GM21528 (cell line): ENCODE data around the gene LINC00305.
A peak's percentile ranks its signal among the peaks of the same experiment; 100 is the strongest.

Experiments
- ATAC-seq: cut with Tn5 transposase; IDR thresholded peaks from one replicate; pipeline ENCODE4 v1.9.1; 2021; ENCODE audit warnings: mild to moderate bottlenecking, moderate library complexity; ENCODE audit not compliant: unreplicated experiment, low FRiP score

Gene LINC00305

DNA sequence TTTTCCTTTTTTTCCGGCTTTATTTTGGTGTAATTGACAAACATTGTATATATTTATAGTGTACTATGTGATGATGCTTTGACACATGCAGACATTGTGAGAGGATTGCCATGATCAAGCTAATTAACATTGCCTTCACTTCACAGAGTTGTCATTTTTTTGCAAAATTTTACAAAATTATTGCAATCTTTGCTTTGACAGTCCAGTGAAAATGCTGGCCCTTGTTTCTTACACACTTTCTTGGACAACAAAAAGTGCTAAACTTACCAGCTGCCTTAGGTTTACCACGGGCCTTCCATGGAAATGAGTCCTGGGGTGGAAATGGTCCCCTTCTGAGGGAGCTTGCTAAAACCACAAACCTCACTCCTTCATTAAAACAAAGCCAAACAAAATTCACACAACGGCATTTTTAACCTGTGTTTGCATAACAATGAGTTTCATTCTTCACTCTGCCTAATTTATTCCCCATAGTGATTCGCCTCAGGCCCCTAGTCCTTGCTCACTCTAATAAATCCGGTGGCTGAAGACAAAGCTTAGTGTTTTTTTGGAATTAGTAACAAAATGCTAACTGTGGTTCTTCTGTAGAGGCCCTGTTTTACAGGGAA is 32.2 kb downstream of the LINC00305 start:
- ATAC-seq = no peak

DNA sequence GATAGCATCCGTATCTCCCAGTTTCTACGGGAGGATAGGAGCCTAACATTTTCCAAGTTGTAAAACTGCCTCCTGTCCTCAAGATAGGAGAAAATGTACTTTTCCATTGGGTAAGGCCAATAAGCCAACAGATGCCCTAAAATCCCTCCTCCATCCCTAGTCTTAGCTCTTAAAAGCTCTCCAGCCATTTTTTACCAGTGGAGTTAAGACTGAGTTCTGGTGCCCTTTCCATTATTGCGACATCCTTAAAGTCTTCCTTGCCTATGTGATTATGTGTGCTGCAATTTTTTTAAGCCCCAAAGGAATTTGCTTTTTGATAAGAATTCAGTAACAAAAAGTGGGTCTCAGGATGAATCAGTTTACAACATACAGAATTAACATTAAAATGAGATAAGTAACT is 33.0 kb downstream of the LINC00305 start:
- ATAC-seq = no peak

DNA sequence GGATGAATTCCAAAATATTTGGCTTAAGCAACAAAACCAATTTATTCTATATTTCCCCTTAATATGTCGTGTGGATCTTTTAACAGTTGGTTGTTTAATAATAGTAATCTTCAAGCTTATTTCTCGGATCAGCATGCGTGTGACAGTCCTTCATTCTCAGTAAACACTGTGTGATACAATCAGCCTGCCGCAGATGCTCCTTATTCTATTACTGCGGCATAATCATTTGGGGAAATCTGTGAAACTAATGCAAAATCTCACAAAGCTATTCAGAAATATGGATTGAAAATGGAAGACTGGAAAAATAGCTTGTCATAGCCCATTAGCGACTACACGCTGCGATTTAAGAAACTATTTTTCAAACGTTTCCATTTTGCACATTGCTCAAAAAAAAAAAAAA is 36.9 kb downstream of the LINC00305 start:
- ATAC-seq = no peak

DNA sequence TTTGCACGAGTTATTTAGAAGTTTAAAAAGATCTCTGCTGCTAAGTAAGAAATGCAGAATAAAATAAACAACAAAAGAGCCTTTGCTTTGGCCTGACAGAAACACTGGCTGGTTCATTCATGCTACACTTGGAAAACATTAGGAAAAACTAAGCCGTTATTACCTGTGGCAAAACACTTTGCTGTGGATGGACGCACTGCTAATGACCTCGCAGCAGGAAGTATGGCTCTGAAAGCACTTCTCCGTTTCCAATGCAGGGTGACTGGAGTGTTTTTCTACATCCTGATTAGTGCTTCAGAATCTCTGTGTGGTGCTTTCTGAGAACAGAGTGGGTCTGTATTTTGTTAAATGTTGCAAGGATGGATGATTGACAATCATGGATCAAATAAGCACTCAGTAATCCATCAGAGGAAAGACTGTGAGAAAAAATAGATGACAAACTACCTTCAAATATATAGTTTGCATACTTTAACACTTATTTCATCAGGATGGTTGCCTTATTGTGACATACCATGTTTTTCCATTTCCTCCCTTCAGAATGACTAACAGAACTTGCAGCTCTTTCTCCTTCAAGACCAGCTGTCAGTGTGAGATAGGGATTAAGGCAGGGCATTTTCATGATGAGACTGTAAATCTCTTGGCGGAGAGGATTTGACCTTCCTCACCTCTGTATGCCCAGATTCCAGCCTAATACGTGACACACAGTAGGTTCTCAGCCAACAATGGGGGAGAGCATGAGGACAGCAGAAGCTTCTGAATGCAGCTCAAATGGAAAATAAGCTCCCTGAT is 38.0 kb downstream of the LINC00305 start:
- ATAC-seq = no peak

DNA sequence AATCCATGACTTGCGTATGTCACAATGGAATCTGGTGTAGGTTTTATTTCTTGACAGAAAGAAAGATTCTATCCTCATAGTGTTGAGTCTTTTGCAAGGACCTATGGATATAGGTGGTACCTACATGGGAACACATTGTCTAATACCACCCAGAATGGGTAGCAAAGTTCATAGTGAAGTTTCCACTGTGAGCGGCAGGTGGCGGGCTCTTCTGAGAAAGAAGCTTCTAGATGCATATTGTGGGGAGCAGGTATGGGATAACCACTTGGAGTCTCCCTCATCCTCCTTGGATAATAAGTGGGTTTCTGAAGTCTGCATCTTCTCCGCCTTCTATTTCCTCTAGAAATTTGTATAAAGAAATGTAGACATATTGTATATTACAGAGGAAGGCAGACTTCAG is 44.9 kb downstream of the LINC00305 start:
- ATAC-seq = no peak

DNA sequence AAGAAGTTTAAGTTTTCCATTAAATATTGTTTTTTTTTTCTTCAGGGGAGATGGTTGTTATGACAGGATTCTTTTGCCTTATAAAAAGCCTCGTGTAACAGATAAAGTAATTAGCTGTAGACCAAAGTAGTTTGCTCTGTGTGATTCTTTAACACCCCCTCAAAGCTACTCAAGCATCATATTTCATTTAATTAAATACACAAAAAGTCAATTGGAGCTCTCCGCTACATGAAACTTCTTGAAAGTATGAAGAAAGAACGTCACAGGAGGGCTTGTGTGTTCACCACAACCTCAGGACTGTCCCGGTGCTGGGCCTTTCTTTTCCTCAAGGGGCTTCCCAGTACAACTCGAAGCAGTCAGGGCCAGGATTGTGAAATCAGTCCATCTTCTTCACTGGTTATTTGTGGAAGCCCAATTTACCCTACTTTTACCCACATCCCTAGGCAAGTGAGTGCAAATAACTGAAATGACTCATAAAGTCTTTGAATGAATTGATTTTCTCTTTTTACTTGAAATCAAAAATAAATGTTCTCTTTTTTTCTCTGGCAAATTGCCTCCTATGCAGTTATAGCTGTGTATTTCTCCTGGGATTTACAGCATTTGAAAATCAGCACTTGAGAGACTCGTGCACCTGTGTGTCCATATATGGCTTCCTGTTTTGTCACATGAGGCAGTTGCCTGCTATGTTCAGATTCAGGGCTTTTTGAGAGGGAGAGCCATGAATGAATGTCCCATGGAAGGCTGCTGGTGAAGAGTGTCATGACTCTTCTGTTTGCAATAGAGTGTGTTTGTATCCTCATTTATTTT is 48.6 kb downstream of the LINC00305 start:
- ATAC-seq = no peak

DNA sequence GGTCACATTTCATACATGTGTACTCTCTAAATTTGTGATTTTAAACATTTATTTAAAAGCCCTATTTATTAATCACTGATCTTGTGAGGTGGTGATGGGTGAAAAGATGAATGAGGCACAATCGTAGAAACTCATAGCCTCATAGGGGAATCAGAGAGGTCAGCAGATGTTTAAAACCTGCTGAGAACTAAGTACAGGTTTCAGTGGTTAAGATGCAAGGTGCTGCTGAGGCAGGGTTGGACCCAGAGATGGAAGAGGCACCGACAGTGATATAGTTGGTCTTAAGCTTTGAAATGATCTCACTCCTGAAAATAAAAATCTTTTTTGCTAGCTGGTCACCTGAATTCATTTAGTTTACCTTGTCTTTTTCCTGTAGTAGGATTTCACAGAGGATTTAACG is 49.6 kb downstream of the LINC00305 start:
- ATAC-seq = peak; percentile 41

DNA sequence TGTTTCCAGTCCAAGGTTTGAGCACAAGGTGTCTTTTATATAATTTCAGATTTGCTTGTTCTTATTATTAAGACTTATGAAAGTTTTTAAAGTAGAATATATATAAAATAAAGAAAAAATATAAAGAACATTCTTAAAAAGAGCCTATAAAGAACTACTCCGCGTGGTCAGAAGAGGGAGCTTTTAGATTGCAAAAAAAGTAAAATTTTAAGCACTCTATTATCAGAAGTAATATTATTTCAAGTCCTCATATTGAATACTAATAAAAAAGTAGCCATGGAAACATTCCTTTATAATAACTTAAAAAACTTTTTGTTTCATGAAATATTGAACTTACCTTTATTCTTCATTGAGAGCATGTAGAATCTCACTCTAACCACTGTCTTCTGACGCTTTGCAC is 51.4 kb downstream of the LINC00305 start:
- no peak for ATAC-seq

DNA sequence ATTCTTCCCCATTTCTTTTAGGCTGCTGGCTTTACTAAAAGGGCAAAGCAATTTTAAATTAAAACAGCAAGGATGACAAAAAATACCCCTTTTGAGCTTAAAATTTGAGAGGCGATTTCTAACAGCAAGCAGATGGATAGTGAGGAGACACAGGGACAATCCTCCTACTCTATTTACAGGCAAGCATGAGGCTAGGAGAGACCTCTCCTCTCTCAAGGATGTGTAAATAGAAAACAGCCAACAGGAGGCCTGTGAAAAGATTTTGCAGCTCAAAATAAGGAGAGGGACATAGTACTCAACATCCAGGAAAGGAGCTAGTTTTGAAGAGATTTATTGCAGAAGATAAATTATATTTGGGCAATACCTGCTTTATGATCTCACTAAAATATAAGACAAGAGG is 53.8 kb downstream of the LINC00305 start:
- no peak for ATAC-seq

DNA sequence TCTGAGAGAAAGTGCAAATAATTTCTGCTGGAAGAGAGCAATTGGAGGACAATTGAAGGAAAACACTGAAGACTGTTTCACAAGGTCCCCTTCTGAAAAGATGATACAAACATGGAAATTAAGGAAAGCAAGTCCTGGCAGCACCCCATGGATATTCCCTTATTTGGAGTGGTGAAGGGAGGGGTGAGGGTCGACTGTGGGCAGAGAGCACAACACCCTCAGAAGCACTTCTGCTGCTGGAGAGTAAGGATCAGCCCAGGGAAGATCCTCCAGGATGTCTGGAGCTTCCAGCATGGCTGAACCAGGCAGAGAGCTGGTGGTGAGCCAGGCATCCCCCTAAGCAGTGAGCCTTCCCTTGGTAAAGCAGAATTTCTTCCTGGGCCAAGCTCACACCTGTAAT is 54.7 kb downstream of the LINC00305 start:
- ATAC-seq = no peak

DNA sequence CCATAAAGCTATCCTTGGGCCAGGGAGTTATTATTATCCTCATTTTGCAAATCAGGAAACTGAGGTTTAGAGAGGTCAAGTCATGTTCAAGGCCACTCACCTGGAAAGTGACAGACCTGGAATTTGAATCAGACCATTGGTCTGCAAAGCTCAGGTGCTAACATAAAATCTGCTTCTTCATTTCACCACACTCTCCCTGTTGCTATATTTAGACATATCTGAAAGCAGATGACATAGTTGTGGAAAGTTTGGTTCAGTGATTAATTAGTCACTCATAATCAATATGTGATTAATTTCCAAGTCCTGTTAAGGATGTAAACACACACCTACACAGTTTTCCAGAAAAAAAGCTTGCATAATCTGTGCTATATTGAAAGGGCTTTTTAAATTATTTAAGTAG is 57.4 kb downstream of the LINC00305 start:
- no peak for ATAC-seq

DNA sequence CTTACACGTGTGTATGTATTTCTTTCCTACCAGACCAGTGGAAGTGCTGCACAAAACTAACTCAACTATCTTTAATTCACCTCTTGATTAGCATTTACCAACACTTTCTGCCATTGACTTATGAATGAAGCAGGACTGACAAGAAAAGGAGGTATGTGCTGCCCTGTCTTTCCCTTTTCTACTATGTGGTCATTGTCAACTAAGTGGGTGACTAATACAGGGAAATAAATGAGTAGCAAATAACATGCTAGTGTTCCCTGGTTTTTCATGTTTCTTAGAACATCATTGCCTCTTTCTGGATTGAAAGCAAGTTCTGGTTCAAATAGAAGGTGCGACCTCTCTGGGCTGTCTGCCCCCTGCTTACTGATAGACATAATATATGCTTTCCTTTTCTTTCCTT is 58.0 kb downstream of the LINC00305 start:
- no peak for ATAC-seq

DNA sequence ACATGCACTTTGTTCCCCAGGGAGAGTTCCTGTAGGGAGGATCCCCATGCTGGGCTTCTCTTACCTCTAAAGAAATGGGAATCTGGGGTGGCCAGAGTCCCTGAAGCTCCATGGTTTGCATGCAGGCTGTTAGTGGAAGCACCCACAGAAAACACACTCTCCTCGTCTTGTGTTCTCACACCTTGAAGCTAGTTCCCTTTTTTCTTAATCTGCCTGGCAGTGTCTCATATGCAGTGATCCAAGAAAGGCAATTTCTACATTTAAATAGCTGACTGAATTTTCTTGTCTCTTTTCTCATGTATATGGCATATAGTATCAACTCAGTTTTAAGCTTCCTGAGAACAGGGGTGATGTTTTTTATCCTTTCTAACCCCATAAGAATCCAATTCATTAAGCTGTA is 65.0 kb downstream of the LINC00305 start:
- no peak for ATAC-seq

DNA sequence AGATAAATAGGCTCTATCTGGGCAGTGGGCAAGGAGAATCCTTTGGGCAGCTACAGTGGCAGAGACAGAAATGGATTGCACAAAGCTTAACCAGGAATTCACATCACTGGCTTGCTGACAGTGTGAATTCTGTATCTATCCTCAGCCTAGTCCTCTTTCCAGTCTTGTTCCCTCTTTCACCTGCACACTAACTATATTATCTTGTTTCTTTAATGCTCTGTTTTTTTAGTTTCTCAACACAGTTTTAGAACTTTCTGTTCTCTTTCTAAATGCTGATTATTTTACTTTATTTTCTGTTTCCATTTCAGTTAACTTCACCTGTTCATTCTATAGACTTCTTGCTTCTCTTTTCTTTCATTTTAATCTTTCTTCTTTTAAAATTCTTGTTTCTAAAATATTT is 66.4 kb downstream of the LINC00305 start:
- ATAC-seq = no peak

DNA sequence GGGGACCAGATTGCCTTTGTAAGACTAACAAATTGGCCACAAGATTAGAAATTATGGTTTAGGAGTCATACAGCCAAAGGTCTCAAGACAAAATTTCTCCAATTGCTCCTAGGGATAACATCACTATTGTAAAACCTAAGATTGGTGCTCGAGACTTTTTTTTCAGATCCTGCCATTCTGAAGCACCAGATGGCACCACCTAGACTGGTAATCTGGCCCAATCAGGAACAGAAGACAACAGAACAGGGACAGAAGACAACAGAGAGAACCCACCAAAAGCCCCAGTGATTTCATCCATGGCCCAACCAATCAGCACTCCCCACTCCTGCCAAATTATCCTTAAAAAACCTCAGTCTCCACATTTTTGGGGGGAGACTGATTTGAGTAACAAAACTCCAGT is 66.8 kb downstream of the LINC00305 start:
- ATAC-seq = no peak

DNA sequence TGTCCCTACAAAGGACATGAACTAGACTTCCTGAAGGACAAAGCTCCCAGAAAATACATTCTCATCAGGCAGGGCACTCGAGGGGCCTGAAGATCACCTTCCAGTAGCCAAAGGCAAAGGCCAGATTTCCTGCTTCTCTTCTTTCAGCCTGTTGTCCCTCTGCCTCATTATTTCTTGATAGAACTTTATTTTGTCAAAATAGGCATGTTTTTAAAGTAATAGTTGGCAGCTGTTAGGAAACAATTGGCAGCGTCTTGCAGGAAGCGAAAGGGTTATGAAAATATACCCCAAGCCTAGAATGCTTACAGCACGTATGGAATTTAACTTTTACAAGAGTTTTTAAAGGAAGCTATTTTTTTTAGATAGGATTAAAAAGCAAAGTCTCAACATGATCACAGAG is 74.9 kb downstream of the LINC00305 start:
- ATAC-seq = no peak

DNA sequence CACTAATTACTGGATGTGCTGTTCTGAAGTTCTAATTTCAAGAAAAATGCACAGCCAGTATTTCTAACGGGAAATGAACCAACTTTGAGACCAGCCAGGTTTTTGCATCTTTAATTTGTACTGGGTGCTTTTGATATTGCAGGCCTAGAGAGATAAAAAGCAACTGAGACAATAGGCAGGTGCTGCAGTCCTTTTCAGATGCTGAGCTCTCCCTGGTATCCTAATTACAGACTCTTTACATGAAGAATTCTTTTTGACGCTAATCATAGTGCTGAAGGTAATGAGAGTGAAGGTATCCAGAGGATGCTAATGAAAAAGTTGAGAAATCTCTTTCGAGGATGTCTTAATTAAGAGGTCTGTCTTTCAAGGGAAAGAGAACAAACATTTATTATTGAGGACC is 93.9 kb downstream of the LINC00305 start:
- no peak for ATAC-seq

DNA sequence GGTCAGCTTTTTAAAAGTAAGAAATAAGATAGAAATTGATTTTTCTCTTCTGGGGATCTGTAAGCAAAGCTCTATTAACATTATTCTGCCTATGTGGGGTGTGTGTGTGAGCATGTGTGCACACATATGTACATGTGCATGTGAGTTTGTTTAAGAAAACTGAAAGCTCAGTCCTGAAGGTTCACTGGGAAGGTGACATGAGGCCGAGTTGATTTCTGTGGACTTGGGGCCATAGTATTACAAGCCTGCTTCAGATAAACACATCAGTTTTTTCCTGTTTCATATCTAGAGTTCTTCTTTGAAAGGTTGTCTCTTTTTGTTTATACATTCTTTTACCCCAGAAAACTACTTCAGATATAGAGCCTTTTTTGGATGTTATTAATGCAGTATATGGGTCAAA is 95.6 kb downstream of the LINC00305 start:
- ATAC-seq = no peak

DNA sequence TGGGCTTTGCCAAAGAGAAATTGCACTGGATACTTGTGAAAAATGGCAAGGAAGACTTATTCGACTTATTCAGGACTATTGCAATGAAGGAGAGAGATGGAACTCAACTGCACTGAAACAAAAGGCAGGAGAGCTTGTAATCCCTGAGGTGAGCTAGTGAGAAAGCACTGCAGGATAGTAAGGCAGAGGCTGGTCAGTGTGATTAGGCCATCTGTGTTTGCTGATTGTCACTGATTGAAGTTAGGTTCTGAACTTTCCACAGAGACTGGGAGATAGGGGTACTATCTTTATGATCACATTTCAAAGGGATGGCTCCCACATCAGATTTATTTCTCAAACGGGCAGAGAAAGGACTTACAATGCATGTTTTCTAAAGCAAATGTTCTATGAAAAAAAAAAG is 96.1 kb downstream of the LINC00305 start:
- ATAC-seq = no peak

DNA sequence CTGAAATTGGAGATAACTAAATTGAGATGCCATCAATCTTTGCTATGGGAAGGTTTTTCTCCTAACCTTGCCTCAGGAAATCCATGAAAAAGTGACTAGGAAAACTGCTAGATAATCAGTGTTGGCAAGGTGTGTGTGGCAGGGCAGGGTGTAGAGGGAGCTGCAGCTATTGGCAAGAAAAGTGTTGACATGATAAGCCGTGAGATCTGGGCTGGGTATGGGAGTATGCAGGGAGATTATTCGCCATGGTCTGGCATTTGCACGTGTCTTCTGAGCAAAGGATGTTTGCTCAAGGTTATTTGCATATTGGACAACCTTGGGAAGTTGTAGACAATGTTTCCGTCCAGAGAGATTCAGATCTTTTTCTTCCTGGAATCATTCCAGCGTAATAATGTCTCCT is 104.3 kb downstream of the LINC00305 start:
- ATAC-seq = no peak

DNA sequence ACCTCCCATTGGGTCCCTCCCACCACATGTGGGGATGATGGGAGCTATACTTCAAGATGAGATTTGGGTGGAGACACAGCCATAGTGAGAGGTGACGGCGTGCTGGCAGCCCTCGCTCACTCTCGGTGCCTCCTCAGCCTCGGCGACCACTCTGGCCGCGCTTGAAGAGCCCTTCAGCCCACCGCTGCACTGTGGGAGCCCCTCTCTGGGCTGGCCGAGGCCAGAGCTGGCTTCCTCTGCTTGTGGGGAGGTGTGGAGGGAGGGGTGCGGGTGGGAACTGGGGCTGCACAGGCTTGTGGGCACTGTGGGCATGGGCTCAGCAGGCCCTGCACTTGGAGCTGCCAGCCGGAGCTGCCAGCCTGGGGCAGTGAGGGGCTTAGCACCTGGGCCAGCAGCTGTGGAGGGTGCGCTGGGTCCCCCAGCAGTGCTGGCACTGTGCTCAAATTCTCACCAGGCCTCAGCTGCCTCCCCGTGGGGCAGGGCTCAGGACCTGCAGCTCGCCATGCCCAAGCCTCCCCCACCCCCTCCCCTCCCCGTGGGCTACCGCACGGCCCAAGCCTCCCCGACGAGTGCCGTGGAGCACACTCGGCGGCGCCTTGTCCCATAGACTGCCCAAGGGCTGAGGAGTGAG is 106.0 kb downstream of the LINC00305 start:
- ATAC-seq = no peak
